Measurements from ENCODE around the gene LTK.

LTK gene

GRCh38 chr15:41523097-41523496 is 9.5 kb upstream of the LTK start:
- no peak for DNase-seq

- no peak for DNase-seq
These were observed 8.0 kb upstream of the LTK start for GRCh38 chr15:41521614-41522013.

- no peak for DNase-seq
These were observed 7.0 kb upstream of the LTK start for GRCh38 chr15:41520636-41521035.

- no peak for DNase-seq
These were observed 4.3 kb upstream of the LTK start for GRCh38 chr15:41517895-41518449.

- DNase-seq: no peak
These were observed 604 bp downstream of the LTK start for GRCh38 chr15:41512940-41513505.

GRCh38 chr15:41512512-41512939 is 1.1 kb downstream of the LTK start:
- no peak for DNase-seq

- DNase-seq: no peak
These were observed 1.7 kb downstream of the LTK start for GRCh38 chr15:41511899-41512369.

GRCh38 chr15:41511331-41511898 is 2.2 kb downstream of the LTK start:
- no peak for DNase-seq

- DNase-seq: no peak
These were observed 2.9 kb downstream of the LTK start for GRCh38 chr15:41510728-41511127.

GRCh38 chr15:41507820-41508290 is 5.8 kb downstream of the LTK start:
- no peak for DNase-seq

- no peak for DNase-seq
These were observed 6.8 kb downstream of the LTK start for GRCh38 chr15:41506796-41507341.

GRCh38 chr15:41505776-41506175 is 7.9 kb downstream of the LTK start:
- no peak for DNase-seq

- DNase-seq: no peak
These were observed 8.7 kb downstream of the LTK start for GRCh38 chr15:41504751-41505492.

GRCh38 chr15:41503669-41504010 is 10.0 kb downstream of the LTK start:
- DNase-seq: no peak

- DNase-seq: no peak
These were observed 10.6 kb downstream of the LTK start for GRCh38 chr15:41502795-41503668.

- no peak for DNase-seq
These were observed 11.5 kb downstream of the LTK start for GRCh38 chr15:41501931-41502794.

- no peak for DNase-seq
These were observed 12.3 kb downstream of the LTK start for GRCh38 chr15:41501191-41501917.

GRCh38 chr15:41499109-41499851 is 14.3 kb downstream of the LTK start:
- no peak for DNase-seq

- DNase-seq: no peak
These were observed 15.0 kb downstream of the LTK start for GRCh38 chr15:41498657-41499056.
